ENCODE data around the gene JADE1. TPM values are rescaled to one million over a fixed set of nuclear protein-coding genes. Genes with fewer than 3 reads are reported as not detected.

JADE1 gene
- total RNA-seq, 4 donors from 2014 or later, result 18.7 to 50.2 (median 35.7) TPM

DNA sequence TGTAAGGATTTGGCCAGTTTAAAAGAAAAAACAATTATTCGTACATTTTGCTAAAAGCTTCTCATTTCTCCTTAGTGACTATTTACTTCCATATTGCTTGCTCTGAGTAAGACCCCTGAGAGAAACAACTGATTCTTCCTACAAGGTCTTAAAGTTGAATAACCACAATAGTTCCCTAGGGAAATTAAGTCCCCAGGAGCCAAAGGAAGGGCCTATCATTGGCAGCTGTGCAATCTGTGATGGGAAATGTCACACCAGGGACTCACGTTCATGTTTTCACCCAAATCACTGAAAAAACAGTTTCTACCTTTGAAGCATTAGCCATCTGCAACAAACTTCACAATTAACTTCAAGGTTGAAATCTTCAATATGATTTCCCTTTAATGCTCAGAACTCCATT lies 66.7 kb downstream of the JADE1 start:
- H3K27ac ChIP-seq, result no peak overlapping the region
- no peaks in the 10 kb centered on the region for H3K4me1 ChIP-seq
- no peaks in the 10 kb centered on the region for H3K27me3 ChIP-seq
- DNase-seq, result no peak
- intact Hi-C loops (cut with DNase I; ENCODE audit: low total_unique reads), result no loop called here
- H3K36me3 ChIP-seq, result no peaks in the 10 kb centered on the region
- H3K9me3 ChIP-seq, result no peaks in the 10 kb centered on the region
- TF ChIP-seq CTCF (IDR thresholded peaks at IDR 0.05) (no peak), POLR2A (IDR thresholded peaks at IDR 0.05) (no peak)
- H3K4me3 ChIP-seq, result no peak overlapping the region

- H3K9me3 ChIP-seq, result no peaks in the 10 kb centered on the region
- DNase-seq, result no peak
- no peaks in the 10 kb centered on the region for H3K36me3 ChIP-seq
- intact Hi-C loops (cut with DNase I; ENCODE audit: low total_unique reads), result no loop called here
- no peaks in the 10 kb centered on the region for H3K27me3 ChIP-seq
- H3K4me1 ChIP-seq, result no peaks in the 10 kb centered on the region
- TF ChIP-seq CTCF (IDR thresholded peaks at IDR 0.05), result no peak
- no peak overlapping the region for H3K4me3 ChIP-seq
- H3K27ac ChIP-seq, result no peak overlapping the region
Observed at GRCh38 chr4:128877934-128878333, 68.4 kb downstream of the JADE1 start.

GRCh38 chr4:128879283-128879682 lies 69.8 kb downstream of the JADE1 start:
- H3K27ac ChIP-seq, result no peak overlapping the region
- no peaks in the 10 kb centered on the region for H3K9me3 ChIP-seq
- H3K4me3 ChIP-seq, result no peak overlapping the region
- TF ChIP-seq CTCF (IDR thresholded peaks at IDR 0.05) (no peak), POLR2A (IDR thresholded peaks at IDR 0.05) (no peak)
- H3K4me1 ChIP-seq, result no peaks in the 10 kb centered on the region
- intact Hi-C loops (cut with DNase I; ENCODE audit: low total_unique reads), result no loop called here
- H3K36me3 ChIP-seq, result no peaks in the 10 kb centered on the region
- no peaks in the 10 kb centered on the region for H3K27me3 ChIP-seq
- DNase-seq, result no peak

DNA sequence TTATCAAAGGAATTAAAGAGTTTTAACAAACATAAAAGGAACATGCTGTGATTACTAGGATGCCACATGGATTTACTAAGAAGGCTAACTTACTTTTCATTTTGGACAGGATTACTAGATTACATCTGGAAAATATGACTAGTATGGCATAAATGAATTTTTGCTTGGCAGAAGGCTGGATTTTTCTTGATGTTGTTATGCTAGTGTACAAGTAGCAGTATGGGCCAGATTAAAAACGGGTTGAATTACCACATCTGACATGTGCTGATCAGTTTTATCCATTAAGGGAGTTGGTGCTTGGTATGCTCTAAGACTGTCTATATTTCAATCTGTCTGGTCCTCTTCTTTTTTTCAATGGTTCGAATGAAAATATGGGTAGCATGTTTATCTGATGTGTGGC lies 70.5 kb downstream of the JADE1 start:
- H3K4me1 ChIP-seq, result no peaks in the 10 kb centered on the region
- H3K9me3 ChIP-seq, result no peaks in the 10 kb centered on the region
- DNase-seq, result no peak
- intact Hi-C loops (cut with DNase I; ENCODE audit: low total_unique reads), result no loop called here
- H3K4me3 ChIP-seq, result no peak overlapping the region
- no peak for TF ChIP-seq POLR2A (IDR thresholded peaks at IDR 0.05)
- no peak for TF ChIP-seq CTCF (IDR thresholded peaks at IDR 0.05)
- no peaks in the 10 kb centered on the region for H3K27me3 ChIP-seq
- H3K27ac ChIP-seq, result no peak overlapping the region
- H3K36me3 ChIP-seq, result no peaks in the 10 kb centered on the region

DNA sequence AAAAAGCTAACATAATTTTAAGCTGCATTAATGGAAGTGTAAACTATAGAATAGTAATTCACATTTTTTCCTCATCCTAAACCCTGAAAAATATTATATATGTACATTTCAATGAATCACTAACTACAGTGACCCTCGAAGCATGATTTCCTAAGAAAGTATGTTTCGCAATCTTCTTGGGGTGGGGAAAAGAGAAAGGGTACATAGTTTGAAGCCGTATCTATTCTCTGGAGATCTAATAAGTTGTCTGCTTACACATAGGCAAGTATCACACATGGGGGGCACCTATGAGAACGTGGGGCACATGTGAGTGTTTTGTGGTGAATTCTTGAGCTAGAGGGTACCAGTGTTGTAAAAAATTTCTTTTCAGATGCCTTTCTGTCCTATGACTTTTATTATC lies 71.2 kb downstream of the JADE1 start:
- no peaks in the 10 kb centered on the region for H3K4me1 ChIP-seq
- H3K27me3 ChIP-seq, result no peaks in the 10 kb centered on the region

More for the DNA sequence above, 71.2 kb downstream of the JADE1 start:
- intact Hi-C loops (cut with DNase I; ENCODE audit: low total_unique reads), result no loop called here
- TF ChIP-seq CTCF (IDR thresholded peaks at IDR 0.05) (no peak), POLR2A (IDR thresholded peaks at IDR 0.05) (no peak)
- no peak for DNase-seq
- no peaks in the 10 kb centered on the region for H3K9me3 ChIP-seq
- H3K27ac ChIP-seq, result no peak overlapping the region
- H3K4me3 ChIP-seq, result no peak overlapping the region
- H3K36me3 ChIP-seq, result no peaks in the 10 kb centered on the region
